IMR-90 (cell line): ENCODE data around the gene SLC22A16. TPM values are rescaled to one million over a fixed set of nuclear protein-coding genes. Genes with fewer than 3 reads are reported as not detected.

Experiments
- ATAC-seq: fragments of 200-7000 bp; cut with Tn5 transposase; 2 replicates; pipeline ENCODE4 v1.9.1; 2020; ENCODE audit warnings: low read depth, mild to moderate bottlenecking, moderate library complexity
- BruUV-seq: library from RNA; stranded (reverse); fragments of 400-500 nt; replicated peaks from 2 replicates; lab custom pipeline; 2021; lab: Mats Ljungman, UMichigan
- CTCF ChIA-PET: fragments of 300-600 bp; formaldehyde crosslinking; extraction: SDS; loops from one replicate; lab custom pipeline; 2021; ENCODE audit warnings: antibody characterized with exemption; lab: Yijun Ruan, JAX
- POLR2A ChIA-PET: fragments of 300-600 bp; sonication (Branson Sonifier 250); formaldehyde crosslinking; loops from one replicate; lab custom pipeline; 2022; ENCODE audit warnings: antibody characterized with exemption; ENCODE audit not compliant: unreplicated experiment; lab: Charles Lee
- DNase-seq: peaks from one replicate; pipeline ENCODE4 v3.0.0; 2013
- H2AFZ ChIP-seq: replicated peaks from 2 replicates; pipeline ENCODE3; 2013; ENCODE audit warnings: low read length, mild to moderate bottlenecking; ENCODE audit not compliant: poor library complexity
- H2AK5ac ChIP-seq: 2 replicates; pipeline ENCODE4 v1.6.1; 2013; ENCODE audit warnings: low read depth, low read length, inconsistent platforms
- H2AK9ac ChIP-seq: replicated peaks from 2 replicates; pipeline ENCODE3; 2013; ENCODE audit warnings: mild to moderate bottlenecking, low read depth, low read length, moderate library complexity; ENCODE audit not compliant: poor library complexity
- H2BK120ac ChIP-seq: 2 replicates; pipeline ENCODE4 v1.6.1; 2013; ENCODE audit warnings: low read depth, low read length, inconsistent platforms
- H2BK15ac ChIP-seq: 3 replicates; pipeline ENCODE4 v1.6.1; 2013; ENCODE audit warnings: low read depth, low read length, inconsistent platforms
- H2BK20ac ChIP-seq: 2 replicates; pipeline ENCODE4 v1.6.1; 2013; ENCODE audit warnings: low read depth, mild to moderate bottlenecking, inconsistent platforms, low read length, moderate library complexity
- H2BK5ac ChIP-seq: 2 replicates; pipeline ENCODE4 v1.6.1; 2013; ENCODE audit warnings: mild to moderate bottlenecking, low read depth, low read length, inconsistent platforms; ENCODE audit not compliant: poor library complexity, severe bottlenecking
- H3K14ac ChIP-seq: replicated peaks from 2 replicates; pipeline ENCODE4 v1.6.1; 2013; ENCODE audit warnings: low read depth, low read length, inconsistent platforms
- H3K18ac ChIP-seq: 2 replicates; pipeline ENCODE4 v1.6.1; 2013; ENCODE audit warnings: low read depth, low read length, control low read depth
- H3K23ac ChIP-seq: 2 replicates; pipeline ENCODE4 v1.6.1; 2013; ENCODE audit warnings: low read depth, low read length, inconsistent platforms
- H3K27ac ChIP-seq: 2 replicates; pipeline ENCODE4 v1.5.1; 2013; ENCODE audit warnings: mild to moderate bottlenecking, control low read depth, low read length; ENCODE audit not compliant: insufficient read depth
- H3K27me3 ChIP-seq: 2 replicates; pipeline ENCODE4 v1.6.1; 2013; ENCODE audit warnings: low read length; ENCODE audit not compliant: control insufficient read depth, insufficient read depth
- H3K36me3 ChIP-seq: 2 replicates; pipeline ENCODE4 v1.6.1; 2013; ENCODE audit warnings: low read length, mixed read lengths; ENCODE audit not compliant: control insufficient read depth, insufficient read depth
- H3K4ac ChIP-seq: 2 replicates; pipeline ENCODE4 v1.6.1; 2013; ENCODE audit warnings: low read depth, low read length, inconsistent platforms
- H3K4me1 ChIP-seq: 2 replicates; pipeline ENCODE4 v1.6.1; 2013; ENCODE audit warnings: low read length, mixed read lengths; ENCODE audit not compliant: control insufficient read depth, insufficient read depth
- H3K4me2 ChIP-seq: 2 replicates; pipeline ENCODE4 v1.6.1; 2013; ENCODE audit warnings: low read depth, mild to moderate bottlenecking, control low read depth, low read length, moderate library complexity
- H3K4me3 ChIP-seq: 2 replicates; pipeline ENCODE4 v1.5.1; 2013; ENCODE audit warnings: low read depth, mild to moderate bottlenecking, control low read depth, low read length, moderate library complexity; ENCODE audit not compliant: insufficient read depth
- H3K56ac ChIP-seq: 2 replicates; pipeline ENCODE4 v1.6.1; 2013; ENCODE audit warnings: low read length, inconsistent platforms; ENCODE audit not compliant: insufficient read depth; ENCODE audit errors: extremely low read depth
- H3K79me1 ChIP-seq, 2 experiments: 2 replicates each; pipeline ENCODE4 v1.6.1; 2013; ENCODE audit warnings: low read length in 2 of 2, inconsistent platforms in 1 of 2, low read depth in 1 of 2
- H3K9ac ChIP-seq: 2 replicates; pipeline ENCODE4 v1.6.1; 2013; ENCODE audit warnings: low read depth, low read length, control low read depth
- H3K9me1 ChIP-seq: 2 replicates; pipeline ENCODE4 v1.6.1; 2013; ENCODE audit warnings: low read length, inconsistent platforms; ENCODE audit not compliant: insufficient read depth
- H3K9me3 ChIP-seq: 2 replicates; pipeline ENCODE4 v1.6.1; 2013; ENCODE audit warnings: low read length; ENCODE audit not compliant: control insufficient read depth, insufficient read depth
- H4K20me1 ChIP-seq: 2 replicates; pipeline ENCODE4 v1.6.1; 2013; ENCODE audit warnings: low read length, inconsistent platforms; ENCODE audit not compliant: insufficient read depth
- H4K5ac ChIP-seq: 2 replicates; pipeline ENCODE4 v1.6.1; 2013; ENCODE audit warnings: mild to moderate bottlenecking, low read depth, low read length, control low read depth
- H4K8ac ChIP-seq, 2 experiments: 2 replicates each; pipeline ENCODE4 v1.6.1; 2013; ENCODE audit warnings: low read depth in 2 of 2, low read length in 2 of 2, control low read depth in 1 of 2, inconsistent platforms in 1 of 2
- H4K91ac ChIP-seq: 2 replicates; pipeline ENCODE4 v1.6.1; 2013; ENCODE audit warnings: low read depth, low read length, inconsistent platforms; ENCODE audit not compliant: insufficient read depth
- CEBPB ChIP-seq: IDR thresholded peaks from 2 replicates; pipeline ENCODE4 v1.6.1; 2012; ENCODE audit warnings: low read depth, low read length, improper control_type of control experiment
- CHD1 ChIP-seq: IDR thresholded peaks from 2 replicates; pipeline ENCODE4 v1.6.1; 2012; ENCODE audit warnings: low read depth, low read length, improper control_type of control experiment
- FOS ChIP-seq: fragments of 150-350 bp; IDR thresholded peaks from 2 replicates; pipeline ENCODE4 v1.6.1; 2016; ENCODE audit warnings: low read depth, low read length
- MAFK ChIP-seq: IDR thresholded peaks from 2 replicates; pipeline ENCODE4 v1.6.1; 2012; ENCODE audit warnings: low read depth, low read length, improper control_type of control experiment
- MXI1 ChIP-seq: IDR thresholded peaks from 2 replicates; pipeline ENCODE4 v1.6.1; 2012; ENCODE audit warnings: low read depth, mild to moderate bottlenecking, low read length, moderate library complexity, borderline replicate concordance
- NFE2L2 ChIP-seq: fragments of 150-350 bp; IDR thresholded peaks from 2 replicates; pipeline ENCODE4 v1.6.1; 2016; ENCODE audit warnings: low read depth, mild to moderate bottlenecking, low read length
- POLR2A ChIP-seq: IDR thresholded peaks from 2 replicates; pipeline ENCODE4 v1.6.1; 2012; ENCODE audit warnings: mild to moderate bottlenecking, low read depth, low read length
- RAD21 ChIP-seq: IDR thresholded peaks from 2 replicates; pipeline ENCODE4 v1.6.1; 2012; ENCODE audit warnings: low read length, improper control_type of control experiment
- RCOR1 ChIP-seq: IDR thresholded peaks from 2 replicates; pipeline ENCODE4 v1.6.1; 2012; ENCODE audit warnings: mild to moderate bottlenecking, low read length, improper control_type of control experiment; ENCODE audit not compliant: insufficient replicate concordance
- RFX5 ChIP-seq: IDR thresholded peaks from 2 replicates; pipeline ENCODE4 v1.8.0; 2012; ENCODE audit warnings: low read depth, mild to moderate bottlenecking, low read length, moderate library complexity
- SMC3 ChIP-seq: fragments of 150-350 bp; IDR thresholded peaks from 2 replicates; pipeline ENCODE4 v1.6.1; 2016; ENCODE audit warnings: low read depth, mild to moderate bottlenecking, antibody characterized with exemption, low read length, moderate library complexity
- WGBS, 2 experiments: methylation state at CpG; one replicate each; pipeline versions ENCODE4 v1.1.5 to v1.1.7; 2013; ENCODE audit warnings: missing lambda C conversion rate in 2 of 2; ENCODE audit not compliant: insufficient read length in 1 of 2; ENCODE audit errors: extremely low coverage in 2 of 2; 5-methylcytosine and 5-hydroxymethylcytosine counted together
- dilution Hi-C: fragments of 300-500 bp; cut with HindIII; formaldehyde crosslinking; loops from one replicate; pipeline ENCODE4 v1.14.3; 2018; ENCODE audit warnings: low sequenced_read_pairs; ENCODE audit not compliant: unreplicated experiment
- in situ Hi-C: fragments of 300-500 bp; cut with MboI; formaldehyde crosslinking; loops from 3 replicates; pipeline ENCODE4 v1.14.3; 2019; ENCODE audit warnings: low sequenced_read_pairs, inconsistent platforms, mixed read lengths
- intact Hi-C: fragments of 100-400 bp; cut with micrococcal nuclease; formaldehyde crosslinking; loops from 2 replicates; pipeline ENCODE4 v1.10.0; 2022
- polyA plus RNA-seq, 3 experiments: library from polyadenylated mRNA; depleted of rRNA; stranded (reverse); fragments of >200 nt; gene quantifications; 2 replicates each; pipeline ENCODE4 v1.2.3, GENCODE V29; 2012; ENCODE audit warnings: low replicate concordance in 1 of 3
- total RNA-seq: library from RNA; depleted of rRNA; stranded (reverse); fragments of >200 nt; gene quantifications from 2 replicates; pipeline ENCODE4 v1.2.3, GENCODE V29; 2012
- TF ChIP-seq, protein P1 (sequence below): fragments of 150-350 bp; IDR thresholded peaks from 2 replicates; pipeline ENCODE4 v1.6.1; 2017; ENCODE audit warnings: mild to moderate bottlenecking, antibody characterized with exemption, low read length, low read depth
- TF ChIP-seq, protein P2 (sequence below): fragments of 150-350 bp; IDR thresholded peaks from 2 replicates; pipeline ENCODE4 v1.6.1; 2016; ENCODE audit warnings: low read depth, mild to moderate bottlenecking, low read length, moderate library complexity, borderline replicate concordance
- TF ChIP-seq, protein P3 (sequence below): conservative IDR thresholded peaks from 2 replicates; pipeline ENCODE4 v1.5.1; 2012; ENCODE audit warnings: mild to moderate bottlenecking, low read depth, low read length, improper control_type of control experiment

The SLC22A16 gene
- total and polyA plus RNA-seq, 2 of the 4 experiments (the other 2 are of a cell fraction) = not detected

DNA sequence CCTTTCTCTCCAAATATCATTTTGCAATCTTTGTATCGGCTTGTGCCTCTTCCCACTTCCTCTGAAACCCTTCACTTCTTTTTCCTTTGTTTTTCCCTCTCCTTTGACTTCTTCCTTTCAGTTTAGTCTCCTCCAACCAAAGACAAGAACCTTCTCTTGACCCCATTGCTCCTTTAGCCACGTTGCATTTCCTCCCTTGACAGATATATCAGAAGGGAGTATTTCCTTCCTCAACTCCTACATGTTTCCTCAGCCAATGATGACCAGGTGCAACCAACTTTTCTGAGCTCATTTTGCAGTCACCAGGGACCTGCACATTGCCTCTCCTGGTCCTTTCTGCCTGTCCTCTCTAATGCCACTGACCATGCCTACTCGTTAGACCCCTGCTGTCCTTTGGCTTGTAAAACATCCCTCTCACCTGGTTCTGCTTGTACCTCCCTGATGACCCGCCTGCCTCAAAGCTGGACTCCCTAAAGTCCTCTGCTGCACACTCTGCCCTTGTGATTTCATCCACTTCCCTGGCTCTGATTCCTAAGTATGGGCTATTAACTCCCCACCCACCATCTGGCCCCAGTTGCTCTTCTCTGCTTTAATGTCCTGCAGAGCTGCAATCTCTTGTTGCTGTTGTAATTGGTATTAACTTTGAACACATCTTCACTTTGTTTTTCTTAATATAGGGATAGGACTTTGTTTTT is 27.4 kb downstream of the SLC22A16 start:
- Histone ChIP-seq H3K23ac (no peak overlapping the region), H2BK15ac (no peak overlapping the region), H3K27me3 (peaks cover 12% of the 10 kb centered on the region), H3K4me2 (no peak overlapping the region), H3K9ac (no peak overlapping the region), H4K5ac (no peak overlapping the region), H2BK20ac (no peak overlapping the region), H2AFZ (no peak overlapping the region), H3K79me1 (no peaks in the 10 kb centered on the region), H4K8ac (no peak overlapping the region), H2BK5ac (no peak overlapping the region), H4K91ac (no peak overlapping the region), H3K9me1 (no peaks in the 10 kb centered on the region), H3K4me1 (no peaks in the 10 kb centered on the region), H2AK5ac (no peak overlapping the region), H3K56ac (no peak overlapping the region), H2BK120ac (no peak overlapping the region), H3K27ac (no peak overlapping the region), H2AK9ac (no peak overlapping the region), H3K14ac (no peak overlapping the region), H3K4ac (no peak overlapping the region), H3K9me3 (no peaks in the 10 kb centered on the region), H3K18ac (no peak overlapping the region), H3K36me3 (no peaks in the 10 kb centered on the region), H4K20me1 (no peaks in the 10 kb centered on the region), H3K4me3 (no peak overlapping the region)
- intact Hi-C loops = no loop called here
- ATAC-seq = no peak
- CTCF ChIA-PET = no interaction called here
- no TSS peak for BruUV-seq
- POLR2A ChIA-PET = no interaction called here
- 36% methylated on average over 2 of the region's 4 CpGs; no CpG with 5 or more reads in 1 of the 2 experiments for WGBS, 2 experiments
- dilution Hi-C loops = no loop called here
- in situ Hi-C loops = no loop called here
- no peak for DNase-seq
- TF ChIP-seq RFX5 (no peak), CHD1 (no peak), NFE2L2 (no peak), MXI1 (no peak), MAFK (no peak), FOS (no peak), RCOR1 (no peak), CEBPB (no peak), SMC3 (no peak), RAD21 (no peak), POLR2A (no peak)
- TF ChIP-seq, protein P1, sequence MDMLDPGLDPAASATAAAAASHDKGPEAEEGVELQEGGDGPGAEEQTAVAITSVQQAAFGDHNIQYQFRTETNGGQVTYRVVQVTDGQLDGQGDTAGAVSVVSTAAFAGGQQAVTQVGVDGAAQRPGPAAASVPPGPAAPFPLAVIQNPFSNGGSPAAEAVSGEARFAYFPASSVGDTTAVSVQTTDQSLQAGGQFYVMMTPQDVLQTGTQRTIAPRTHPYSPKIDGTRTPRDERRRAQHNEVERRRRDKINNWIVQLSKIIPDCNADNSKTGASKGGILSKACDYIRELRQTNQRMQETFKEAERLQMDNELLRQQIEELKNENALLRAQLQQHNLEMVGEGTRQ = no peak
- TF ChIP-seq, protein P2, sequence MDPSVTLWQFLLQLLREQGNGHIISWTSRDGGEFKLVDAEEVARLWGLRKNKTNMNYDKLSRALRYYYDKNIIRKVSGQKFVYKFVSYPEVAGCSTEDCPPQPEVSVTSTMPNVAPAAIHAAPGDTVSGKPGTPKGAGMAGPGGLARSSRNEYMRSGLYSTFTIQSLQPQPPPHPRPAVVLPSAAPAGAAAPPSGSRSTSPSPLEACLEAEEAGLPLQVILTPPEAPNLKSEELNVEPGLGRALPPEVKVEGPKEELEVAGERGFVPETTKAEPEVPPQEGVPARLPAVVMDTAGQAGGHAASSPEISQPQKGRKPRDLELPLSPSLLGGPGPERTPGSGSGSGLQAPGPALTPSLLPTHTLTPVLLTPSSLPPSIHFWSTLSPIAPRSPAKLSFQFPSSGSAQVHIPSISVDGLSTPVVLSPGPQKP = no peak
- TF ChIP-seq, protein P3, sequence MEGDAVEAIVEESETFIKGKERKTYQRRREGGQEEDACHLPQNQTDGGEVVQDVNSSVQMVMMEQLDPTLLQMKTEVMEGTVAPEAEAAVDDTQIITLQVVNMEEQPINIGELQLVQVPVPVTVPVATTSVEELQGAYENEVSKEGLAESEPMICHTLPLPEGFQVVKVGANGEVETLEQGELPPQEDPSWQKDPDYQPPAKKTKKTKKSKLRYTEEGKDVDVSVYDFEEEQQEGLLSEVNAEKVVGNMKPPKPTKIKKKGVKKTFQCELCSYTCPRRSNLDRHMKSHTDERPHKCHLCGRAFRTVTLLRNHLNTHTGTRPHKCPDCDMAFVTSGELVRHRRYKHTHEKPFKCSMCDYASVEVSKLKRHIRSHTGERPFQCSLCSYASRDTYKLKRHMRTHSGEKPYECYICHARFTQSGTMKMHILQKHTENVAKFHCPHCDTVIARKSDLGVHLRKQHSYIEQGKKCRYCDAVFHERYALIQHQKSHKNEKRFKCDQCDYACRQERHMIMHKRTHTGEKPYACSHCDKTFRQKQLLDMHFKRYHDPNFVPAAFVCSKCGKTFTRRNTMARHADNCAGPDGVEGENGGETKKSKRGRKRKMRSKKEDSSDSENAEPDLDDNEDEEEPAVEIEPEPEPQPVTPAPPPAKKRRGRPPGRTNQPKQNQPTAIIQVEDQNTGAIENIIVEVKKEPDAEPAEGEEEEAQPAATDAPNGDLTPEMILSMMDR = no peak
